Astrocyte of the cerebellum (primary cell): Measurements from ENCODE around the gene INPP5K.
"Not testable (repeated sequence)": the region's sequence is repeated elsewhere in the genome, so short reads cannot be mapped to it uniquely, and the experiment has no call there.

Source experiments
- DNase-seq: peaks from one replicate; pipeline ENCODE4 v3.0.0-alpha.2; 2011; ENCODE audit warnings: low read depth
- H3K4me3 ChIP-seq: 2 replicates; pipeline ENCODE4 v1.5.1; 2011; ENCODE audit warnings: mild to moderate bottlenecking, low read depth, low read length, moderate library complexity
- in situ Hi-C: cut with HindIII; loops from 2 replicates; pipeline ENCODE4 v1.10.0; 2017; ENCODE audit warnings: low sequenced_read_pairs
- TF ChIP-seq, protein P1 (sequence below): IDR thresholded peaks from 2 replicates; pipeline ENCODE4 v1.5.1; 2012; ENCODE audit warnings: low read length, low read depth, moderate library complexity, mild to moderate bottlenecking; ENCODE audit errors: missing control alignments

The INPP5K gene

DNA sequence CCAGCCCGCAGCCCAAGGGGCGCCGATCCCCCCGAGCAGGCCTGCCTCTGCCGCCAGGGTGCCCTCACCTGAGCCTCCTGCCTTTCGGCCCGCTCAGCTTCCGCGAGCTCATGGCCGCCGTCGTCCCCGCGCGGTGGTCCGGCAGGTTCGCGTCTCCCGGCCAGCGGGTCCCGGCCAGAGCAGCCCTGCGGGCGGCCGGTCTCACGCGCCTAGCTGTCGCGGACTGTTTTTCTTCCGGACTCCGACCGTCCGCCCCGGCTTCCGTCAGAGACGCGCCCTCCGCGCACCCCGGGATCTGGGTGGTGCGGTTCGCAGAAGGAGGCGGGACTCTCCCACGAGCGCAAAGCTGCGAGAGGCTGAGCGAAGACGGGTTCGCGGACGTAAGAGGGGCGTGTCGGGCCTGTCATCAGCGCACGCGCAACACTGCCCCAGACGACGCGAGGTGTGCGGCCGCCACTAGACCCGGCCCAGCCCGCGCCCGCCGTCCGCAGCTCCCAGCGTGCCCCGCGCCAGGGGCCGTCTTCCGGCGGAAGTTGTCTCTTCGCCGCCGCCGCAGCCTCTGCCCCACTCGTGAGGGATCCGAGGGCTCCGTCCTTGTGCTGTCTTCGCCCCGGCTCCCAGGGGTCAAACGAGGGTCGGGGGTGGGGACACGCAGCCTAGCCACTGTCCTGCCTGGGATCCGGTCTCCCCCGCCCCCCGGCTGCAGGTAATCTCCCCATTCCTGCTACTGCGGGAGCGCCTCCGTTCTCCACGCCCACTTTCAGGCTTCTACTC is at the start of gene INPP5K:
Gene INPP5K (minus strand): TSS at position 225 of the 774 bp plus-strand sequence. CDS start 113 bp downstream, at position 112.
- H3K4me3 ChIP-seq = peak within 1 kb of the TSS; percentile 77
- TF ChIP-seq, protein P1, sequence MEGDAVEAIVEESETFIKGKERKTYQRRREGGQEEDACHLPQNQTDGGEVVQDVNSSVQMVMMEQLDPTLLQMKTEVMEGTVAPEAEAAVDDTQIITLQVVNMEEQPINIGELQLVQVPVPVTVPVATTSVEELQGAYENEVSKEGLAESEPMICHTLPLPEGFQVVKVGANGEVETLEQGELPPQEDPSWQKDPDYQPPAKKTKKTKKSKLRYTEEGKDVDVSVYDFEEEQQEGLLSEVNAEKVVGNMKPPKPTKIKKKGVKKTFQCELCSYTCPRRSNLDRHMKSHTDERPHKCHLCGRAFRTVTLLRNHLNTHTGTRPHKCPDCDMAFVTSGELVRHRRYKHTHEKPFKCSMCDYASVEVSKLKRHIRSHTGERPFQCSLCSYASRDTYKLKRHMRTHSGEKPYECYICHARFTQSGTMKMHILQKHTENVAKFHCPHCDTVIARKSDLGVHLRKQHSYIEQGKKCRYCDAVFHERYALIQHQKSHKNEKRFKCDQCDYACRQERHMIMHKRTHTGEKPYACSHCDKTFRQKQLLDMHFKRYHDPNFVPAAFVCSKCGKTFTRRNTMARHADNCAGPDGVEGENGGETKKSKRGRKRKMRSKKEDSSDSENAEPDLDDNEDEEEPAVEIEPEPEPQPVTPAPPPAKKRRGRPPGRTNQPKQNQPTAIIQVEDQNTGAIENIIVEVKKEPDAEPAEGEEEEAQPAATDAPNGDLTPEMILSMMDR = no peak
- DNase-seq = peak; percentile 94
- in situ Hi-C loops = no loop called here

DNA sequence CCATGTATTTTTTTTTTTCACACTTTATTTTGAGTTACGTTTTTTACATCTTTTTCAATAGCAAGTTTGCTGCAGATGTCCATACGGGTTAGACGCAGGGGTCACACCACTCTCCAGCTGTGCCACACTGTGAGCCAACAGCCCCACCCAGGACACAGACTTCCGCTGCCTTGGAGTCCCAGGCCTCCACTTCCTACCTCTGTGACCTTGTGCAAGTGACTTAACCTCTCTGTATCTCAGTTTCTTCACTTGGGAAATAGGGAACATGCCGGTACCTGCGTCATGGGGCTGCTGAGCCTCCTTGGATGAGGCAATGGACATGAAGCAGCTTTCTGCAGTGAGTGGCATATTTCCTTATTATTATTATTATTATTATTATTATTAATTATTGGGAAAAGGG is 49.5 kb upstream of the INPP5K start:
- in situ Hi-C loops = no loop called here
- no peak for DNase-seq
- no peak overlapping the region for H3K4me3 ChIP-seq
- TF ChIP-seq, protein P1 = no peak

DNA sequence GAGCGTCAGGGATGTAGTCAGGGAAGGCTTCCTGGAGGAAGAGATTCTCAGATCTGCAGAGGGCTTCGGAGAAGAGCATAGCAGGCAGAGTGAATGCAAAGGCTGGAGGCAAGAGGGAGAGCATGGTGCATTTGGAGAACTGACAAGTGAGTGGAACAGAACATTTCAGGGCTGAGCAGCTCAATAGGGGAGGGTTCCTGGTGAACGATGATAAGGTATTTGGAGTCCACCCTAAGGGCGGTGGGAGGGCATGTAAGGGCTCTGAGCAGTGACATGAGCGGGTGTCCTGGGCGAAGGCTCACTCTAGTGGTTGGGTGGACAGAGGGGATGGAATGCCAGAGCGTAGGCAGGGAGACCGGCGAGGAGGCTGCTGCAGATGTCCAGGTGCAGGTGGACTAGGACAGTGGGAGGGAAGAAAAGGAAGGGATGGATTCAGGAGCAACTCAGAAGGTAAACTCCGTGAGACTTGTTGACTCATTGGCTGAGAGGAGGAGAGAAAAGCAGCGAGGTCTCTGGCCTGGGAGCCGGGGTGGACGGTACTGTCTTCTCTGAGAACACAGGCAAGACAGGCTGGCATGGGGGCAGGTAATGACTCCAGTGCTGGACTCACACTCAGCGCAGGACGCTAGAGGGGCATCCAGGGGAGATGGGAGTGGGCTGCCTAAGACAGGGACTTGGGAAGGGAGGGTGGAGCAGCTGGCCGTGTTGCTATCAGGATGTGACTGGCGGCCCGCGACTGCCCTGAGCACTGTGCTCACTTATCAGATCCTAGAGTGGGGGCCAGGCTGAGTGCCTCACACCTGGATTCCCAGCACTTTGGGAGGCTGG is 47.6 kb upstream of the INPP5K start:
- TF ChIP-seq, protein P1 = no peak
- no peak overlapping the region for H3K4me3 ChIP-seq
- no peak for DNase-seq
- in situ Hi-C loops = no loop called here

DNA sequence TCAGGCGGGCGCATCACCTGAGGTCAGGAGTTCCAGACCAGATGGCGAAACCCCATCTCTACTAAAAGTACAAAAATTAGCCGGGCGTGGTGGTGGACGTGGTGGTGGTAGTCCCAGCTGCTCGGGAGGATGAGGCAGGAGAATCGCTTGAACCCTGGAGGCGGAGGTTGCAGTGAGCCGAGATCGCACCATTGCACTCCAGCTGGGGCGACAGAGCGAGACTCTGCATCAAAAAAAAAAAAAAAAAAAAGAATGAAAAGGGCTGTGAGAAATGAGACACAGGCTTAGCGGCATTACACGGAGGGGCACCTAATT is 47.0 kb upstream of the INPP5K start:
- DNase-seq, in situ Hi-C loops, H3K4me3 ChIP-seq: not testable (repeated sequence)

DNA sequence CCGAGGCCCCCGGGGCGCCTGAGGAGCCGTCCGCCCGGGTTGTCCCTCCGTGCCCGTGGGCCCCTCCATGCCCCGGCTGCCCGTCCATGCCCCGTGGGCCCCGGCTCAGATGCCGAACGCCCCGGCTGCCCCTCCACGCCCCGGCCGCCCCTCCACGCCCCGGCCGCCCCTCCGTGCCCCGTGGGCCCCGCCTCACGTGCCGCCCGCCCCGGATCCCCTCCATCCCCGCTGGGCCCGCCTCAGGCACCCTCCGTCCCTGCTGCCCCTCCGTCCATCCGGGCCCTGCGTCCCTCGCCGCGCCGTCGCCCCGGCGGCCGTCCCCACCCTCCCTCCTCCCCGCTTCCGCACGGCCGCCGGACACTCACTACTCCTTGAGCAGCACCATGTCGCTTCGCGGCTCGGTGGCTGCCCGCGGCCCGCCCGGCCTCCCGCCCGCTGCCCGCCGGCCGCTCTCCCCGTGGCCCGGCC is 45.8 kb upstream of the INPP5K start:
- in situ Hi-C loops = no loop called here
- DNase-seq = no peak
- TF ChIP-seq, protein P1 = no peak
- peak overlapping the region; percentile 64 for H3K4me3 ChIP-seq

DNA sequence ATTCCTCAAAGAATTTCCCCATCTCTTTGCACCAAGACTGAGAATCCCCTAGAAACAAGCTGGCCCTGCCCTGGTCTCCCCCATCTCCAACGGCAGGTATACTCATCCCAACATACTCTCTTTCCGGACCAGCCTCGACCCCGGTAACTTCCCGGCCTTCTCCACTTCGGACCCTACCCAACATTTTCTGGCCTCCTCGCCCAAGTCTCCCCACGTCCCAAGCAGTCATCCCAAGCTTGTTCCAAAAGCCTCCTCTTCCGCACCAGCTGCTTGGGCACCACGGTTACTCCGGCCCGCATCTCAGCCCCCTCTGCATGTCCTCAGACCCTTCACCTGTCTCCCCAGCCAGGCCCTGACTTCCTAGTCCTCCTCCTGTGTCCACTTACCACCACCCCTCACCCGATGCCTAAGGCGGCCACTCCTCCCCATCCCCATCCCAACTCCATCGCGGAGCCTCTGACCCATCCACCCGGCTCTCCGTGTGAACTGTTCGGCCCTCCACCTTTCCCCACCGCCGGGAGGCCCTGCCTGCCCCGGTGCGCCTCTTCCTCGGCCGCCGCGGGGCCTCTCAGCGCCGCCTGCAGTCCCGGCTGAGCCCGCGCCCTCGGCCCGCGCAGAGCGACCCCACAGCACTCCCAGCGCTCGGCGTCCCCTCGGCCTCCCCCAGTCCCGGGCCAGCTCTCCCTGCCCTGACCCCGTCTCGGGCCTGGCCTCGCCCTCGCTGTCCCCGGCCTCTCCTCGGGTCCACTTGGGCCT is 45.2 kb upstream of the INPP5K start:
- no peak for DNase-seq
- TF ChIP-seq, protein P1 = peak; percentile 32
- in situ Hi-C loops = no loop called here
- H3K4me3 ChIP-seq = peak overlapping the region; percentile 64
